Measurements from ENCODE around the gene PTEN.

- no peak for TF ChIP-seq CTCF (IDR thresholded peaks at IDR 0.05)
- no peak for TF ChIP-seq EZH2phosphoT487 (IDR thresholded peaks at IDR 0.05)
- no peak for TF ChIP-seq EZH2 (IDR thresholded peaks at IDR 0.05)
Measured at GRCh38 chr10:87987206-87987605, 123.8 kb downstream of the PTEN start.
